Liver (tissue), 9 donors: ENCODE data around the gene SNX5. TPM values are rescaled to one million over a fixed set of nuclear protein-coding genes. Genes with fewer than 3 reads are reported as not detected.

Experiments used
- DNase-seq: peaks from one replicate; pipeline ENCODE4 v3.0.0-alpha.2; 2017; ENCODE audit warnings: low spot score
- H3K27ac ChIP-seq, 2 donors: one replicate each; pipeline ENCODE4 v1.7.0; 2013; ENCODE audit warnings: inconsistent platforms in 2 of 2, low read length in 2 of 2, control low read depth in 1 of 2, low read depth in 1 of 2, mild to moderate bottlenecking in 1 of 2
- H3K27me3 ChIP-seq, 4 donors: one replicate each; pipeline versions ENCODE4 v1.6.1 to v1.7.0; 2013; ENCODE audit warnings: low read length in 3 of 4, inconsistent platforms in 1 of 4, mild to moderate bottlenecking in 1 of 4, moderate library complexity in 1 of 4; ENCODE audit not compliant: control insufficient read depth in 4 of 4, insufficient read depth in 4 of 4
- H3K36me3 ChIP-seq, 4 donors: one replicate each; pipeline versions ENCODE4 v1.6.1 to v1.7.0; 2013; ENCODE audit warnings: low read length in 3 of 4, mild to moderate bottlenecking in 3 of 4, low read depth in 1 of 4, moderate library complexity in 1 of 4; ENCODE audit not compliant: control insufficient read depth in 4 of 4, insufficient read depth in 3 of 4
- H3K4me1 ChIP-seq, 4 donors: one replicate each; pipeline versions ENCODE4 v1.6.1 to v1.7.0; 2013; ENCODE audit warnings: low read length in 3 of 4, mild to moderate bottlenecking in 3 of 4, moderate library complexity in 1 of 4; ENCODE audit not compliant: control insufficient read depth in 4 of 4, insufficient read depth in 4 of 4
- H3K4me3 ChIP-seq, 3 donors: one replicate each; pipeline versions ENCODE4 v1.6.1 to v1.7.0; 2013; ENCODE audit warnings: low read length in 3 of 3, control low read depth in 1 of 3, low read depth in 1 of 3, mild to moderate bottlenecking in 1 of 3
- H3K9ac ChIP-seq, 2 donors: one replicate each; pipeline ENCODE4 v1.7.0; 2013; ENCODE audit warnings: low read length in 2 of 2, mild to moderate bottlenecking in 2 of 2, moderate library complexity in 2 of 2, control low read depth in 1 of 2, low read depth in 1 of 2
- H3K9me3 ChIP-seq, 4 donors: one replicate each; pipeline versions ENCODE4 v1.6.1 to v1.7.0; 2013; ENCODE audit warnings: low read length in 3 of 4; ENCODE audit not compliant: control insufficient read depth in 4 of 4
- FOXA1 ChIP-seq: IDR thresholded peaks from 2 replicates; pipeline ENCODE4 v1.6.1; 2016; ENCODE audit warnings: antibody characterized with exemption
- GABPA ChIP-seq, 2 donors: IDR thresholded peaks in 1 of 2; conservative IDR thresholded peaks in 1 of 2; 2 replicates each; pipeline ENCODE4 v1.6.1; 2016; ENCODE audit warnings: antibody characterized with exemption in 2 of 2, mild to moderate bottlenecking in 1 of 2, moderate library complexity in 1 of 2
- HNF4A ChIP-seq, 2 donors: conservative IDR thresholded peaks; 2 replicates each; pipeline ENCODE4 v1.6.1; 2016; ENCODE audit warnings: antibody characterized with exemption in 2 of 2, mild to moderate bottlenecking in 2 of 2
- HNF4G ChIP-seq: IDR thresholded peaks from 2 replicates; pipeline ENCODE4 v1.6.1; 2016; ENCODE audit warnings: antibody characterized with exemption
- JUND ChIP-seq, 2 donors: IDR thresholded peaks; 2 replicates each; pipeline ENCODE4 v1.6.1; 2016; ENCODE audit warnings: antibody characterized with exemption in 2 of 2
- NR2F2 ChIP-seq: IDR thresholded peaks from 2 replicates; pipeline ENCODE4 v1.6.1; 2016; ENCODE audit warnings: antibody characterized with exemption
- RAD21 ChIP-seq, 2 donors: IDR thresholded peaks; 2 replicates each; pipeline ENCODE4 v1.6.1; 2016; ENCODE audit warnings: antibody characterized with exemption in 2 of 2, mild to moderate bottlenecking in 2 of 2
- RXRA ChIP-seq, 2 donors: IDR thresholded peaks; 2 replicates each; pipeline ENCODE4 v1.6.1; 2017 to 2018; ENCODE audit warnings: antibody characterized with exemption in 2 of 2, mild to moderate bottlenecking in 1 of 2
- SP1 ChIP-seq: IDR thresholded peaks from 2 replicates; pipeline ENCODE4 v1.6.1; 2018; ENCODE audit warnings: antibody characterized with exemption, mild to moderate bottlenecking
- TAF1 ChIP-seq: conservative IDR thresholded peaks from 2 replicates; pipeline ENCODE4 v1.6.1; 2016; ENCODE audit warnings: antibody characterized with exemption, mild to moderate bottlenecking
- YY1 ChIP-seq: IDR thresholded peaks from 2 replicates; pipeline ENCODE4 v1.6.1; 2016; ENCODE audit warnings: antibody characterized with exemption, mild to moderate bottlenecking
- WGBS: extraction: QIAGEN DNeasy Blood & Tissue Kit; methylation state at CpG from one replicate; pipeline ENCODE4 v1.1.7; 2013; 5-methylcytosine and 5-hydroxymethylcytosine counted together
- polyA plus RNA-seq, 2 donors: library from polyadenylated mRNA; stranded (reverse) in 1 of 2; unstranded in 1 of 2; fragments of 200-250 nt in 1 of 2; fragments of >200 nt in 1 of 2; fragmentation: Nextera tagmentation in 1 of 2; extraction: Ambion mirVana in 1 of 2; gene quantifications; one replicate each; pipeline versions ENCODE4 v1.2.1 to v1.2.3, GENCODE V29; 2013 to 2015
- total RNA-seq, 2 donors: library from RNA; depleted of rRNA; stranded (reverse); fragments of >200 nt; gene quantifications; one replicate each; pipeline ENCODE4 v1.2.3, GENCODE V29; 2014
- TF ChIP-seq, protein P1 (sequence below): IDR thresholded peaks from 2 replicates; pipeline ENCODE4 v1.6.1; 2016; ENCODE audit warnings: antibody characterized with exemption
- TF ChIP-seq, protein P2 (sequence below): fragments of 150-350 bp; IDR thresholded peaks from 2 replicates; pipeline ENCODE4 v1.5.1; 2017; ENCODE audit warnings: improper control_type of control experiment, low read depth, low read length; ENCODE audit not compliant: missing input control
- TF ChIP-seq, protein P3 (sequence below): IDR thresholded peaks from 2 replicates; pipeline ENCODE4 v1.6.1; 2016; ENCODE audit warnings: antibody characterized with exemption, mild to moderate bottlenecking
- donor health status: healthy.
- donor health status: healthy.
- donor health status: healthy.
- donor health status: healthy.
- donor health status: healthy.

SNX5 gene
- total and polyA plus RNA-seq, 4 donors, result 32.8 to 77.8 (median 46.2) TPM

DNA sequence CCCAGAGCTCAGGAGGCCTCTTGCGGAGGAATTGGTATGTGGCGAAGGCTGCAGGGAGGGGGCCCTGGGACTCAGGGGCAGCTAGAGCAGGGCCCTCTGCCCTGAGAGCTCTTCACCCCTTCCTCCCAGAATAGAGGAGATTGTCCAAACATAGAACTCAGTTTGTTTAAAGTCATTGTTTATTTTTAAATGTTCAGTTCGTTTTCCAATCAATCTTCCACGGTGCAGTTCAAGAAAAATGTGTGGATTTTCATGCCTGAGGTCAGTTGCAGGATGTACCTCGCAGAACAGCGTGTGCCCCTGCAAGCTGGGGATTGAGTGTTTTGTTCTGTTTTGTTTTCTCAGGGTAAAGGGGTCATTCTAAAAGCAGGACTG is 37.4 kb upstream of the SNX5 start:
- 47% methylated on average over 6 of the region's 6 CpGs for WGBS
- peaks cover 0 to 9% (median 4%) of the 10 kb centered on the region in 4 donors for H3K4me1 ChIP-seq
- no peak overlapping the region for H3K4me3 ChIP-seq
- no peak for DNase-seq
- no peaks in the 10 kb centered on the region for H3K9me3 ChIP-seq
- H3K36me3 ChIP-seq, result no peaks in the 10 kb centered on the region
- no peak overlapping the region for H3K9ac ChIP-seq
- no peaks in the 10 kb centered on the region for H3K27me3 ChIP-seq
- peak; percentile 31 for TF ChIP-seq SP1
- peak in 1 of 2 donors; percentile 36 for TF ChIP-seq RXRA (IDR thresholded peaks at IDR 0.05)
- TF ChIP-seq HNF4A (conservative IDR thresholded peaks at IDR 0.05), result no peak
- TF ChIP-seq FOXA1, result no peak
- no peak overlapping the region for H3K27ac ChIP-seq

DNA sequence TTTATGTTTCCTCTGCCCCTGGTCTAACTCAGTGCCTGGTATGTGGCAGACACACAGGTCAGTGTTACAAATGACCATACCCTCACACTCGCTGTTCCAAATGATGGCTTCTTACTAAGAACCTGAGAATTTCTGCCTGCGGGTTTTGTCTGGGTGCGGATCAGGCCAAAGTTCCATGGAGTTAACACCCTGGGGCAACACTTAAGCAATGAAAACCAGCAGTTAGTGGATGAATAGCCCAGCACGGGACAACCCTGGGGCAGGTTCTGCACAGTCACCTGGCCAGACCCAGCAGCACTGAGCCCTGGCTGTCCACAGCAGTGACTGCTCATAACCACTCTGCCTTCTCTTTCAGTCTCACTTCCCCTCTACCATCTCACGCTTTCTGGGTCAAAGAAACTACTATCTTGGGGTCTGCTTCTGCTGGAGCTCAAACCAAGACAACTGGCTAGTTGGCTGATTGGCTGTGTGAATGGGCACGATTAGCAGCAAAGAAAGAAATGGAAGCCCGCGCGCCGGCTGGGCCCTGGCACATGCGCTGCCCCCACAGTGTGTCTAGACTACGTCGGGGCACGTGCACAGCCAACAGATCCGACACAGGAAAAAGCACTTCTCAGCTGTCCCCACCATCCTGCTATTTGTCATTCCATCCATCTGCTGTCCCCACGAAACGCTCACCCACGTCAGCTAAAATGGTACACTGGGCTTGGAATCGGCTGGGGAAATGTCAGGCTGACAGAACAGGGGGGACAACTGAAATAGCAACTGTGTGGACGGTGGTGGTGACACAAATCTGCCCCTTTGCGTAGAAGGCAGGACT is 36.8 kb upstream of the SNX5 start:
- no peak for DNase-seq
- H3K27me3 ChIP-seq, result no peaks in the 10 kb centered on the region
- H3K9me3 ChIP-seq, result no peaks in the 10 kb centered on the region
- no peaks in the 10 kb centered on the region for H3K36me3 ChIP-seq
- no peak overlapping the region for H3K4me3 ChIP-seq
- H3K9ac ChIP-seq, result no peak overlapping the region
- H3K4me1 ChIP-seq, result peaks cover 0 to 9% (median 4%) of the 10 kb centered on the region in 4 donors
- TF ChIP-seq RXRA (IDR thresholded peaks at IDR 0.05) (no peak), SP1 (no peak), JUND (IDR thresholded peaks at IDR 0.05) (no peak), YY1 (no peak), NR2F2 (no peak), FOXA1 (no peak), GABPA (IDR thresholded peaks at IDR 0.05 in 1 of 2, conservative IDR thresholded peaks at IDR 0.05 in 1 of 2) (no peak)
- TF ChIP-seq, protein P1, sequence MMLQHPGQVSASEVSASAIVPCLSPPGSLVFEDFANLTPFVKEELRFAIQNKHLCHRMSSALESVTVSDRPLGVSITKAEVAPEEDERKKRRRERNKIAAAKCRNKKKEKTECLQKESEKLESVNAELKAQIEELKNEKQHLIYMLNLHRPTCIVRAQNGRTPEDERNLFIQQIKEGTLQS, result no peak
- H3K27ac ChIP-seq, result no peak overlapping the region
- WGBS, result 86% methylated on average over 21 of the region's 21 CpGs

DNA sequence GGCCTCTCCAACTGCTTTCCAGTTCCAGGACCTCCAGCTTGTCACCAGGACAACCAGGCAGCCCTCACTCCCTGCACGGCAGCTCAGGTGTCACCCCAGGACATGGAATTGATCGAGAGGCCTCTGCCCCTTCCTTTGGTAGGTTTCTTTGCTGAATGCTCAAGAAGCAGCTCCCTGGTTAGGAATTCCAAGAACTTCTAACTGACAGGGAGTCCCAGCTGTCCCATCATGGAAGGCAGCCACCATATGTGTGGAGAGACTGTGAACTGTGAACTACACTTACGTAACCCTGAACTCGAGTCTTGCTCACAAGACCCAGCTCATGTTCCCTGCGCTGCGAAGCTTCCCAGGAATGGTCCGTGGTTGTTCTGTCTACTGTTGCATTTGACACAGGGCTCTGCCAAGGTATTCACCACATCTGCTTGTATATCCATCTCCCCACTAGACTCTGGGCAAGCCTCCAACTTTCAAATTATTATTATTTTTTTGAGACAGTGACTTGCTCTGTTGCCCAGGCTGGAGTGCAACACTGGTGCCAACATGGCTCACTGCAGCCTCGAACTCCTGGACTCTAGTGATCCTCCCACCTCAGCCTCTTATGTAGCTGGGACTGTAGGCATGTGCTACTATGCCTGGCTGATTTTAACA is 35.9 kb upstream of the SNX5 start:
- no peak for DNase-seq
- Histone ChIP-seq H3K4me3 (no peak overlapping the region), H3K9me3 (no peaks in the 10 kb centered on the region), H3K36me3 (no peaks in the 10 kb centered on the region), H3K27me3 (no peaks in the 10 kb centered on the region), H3K27ac (no peak overlapping the region), H3K9ac (no peak overlapping the region), H3K4me1 (peaks cover 0 to 9% (median 4%) of the 10 kb centered on the region in 4 donors)
- TF ChIP-seq RAD21 (IDR thresholded peaks at IDR 0.05), result no peak
- TF ChIP-seq TAF1, result no peak
- no peak for TF ChIP-seq YY1
- TF ChIP-seq NR2F2, result no peak
- TF ChIP-seq, protein P2, sequence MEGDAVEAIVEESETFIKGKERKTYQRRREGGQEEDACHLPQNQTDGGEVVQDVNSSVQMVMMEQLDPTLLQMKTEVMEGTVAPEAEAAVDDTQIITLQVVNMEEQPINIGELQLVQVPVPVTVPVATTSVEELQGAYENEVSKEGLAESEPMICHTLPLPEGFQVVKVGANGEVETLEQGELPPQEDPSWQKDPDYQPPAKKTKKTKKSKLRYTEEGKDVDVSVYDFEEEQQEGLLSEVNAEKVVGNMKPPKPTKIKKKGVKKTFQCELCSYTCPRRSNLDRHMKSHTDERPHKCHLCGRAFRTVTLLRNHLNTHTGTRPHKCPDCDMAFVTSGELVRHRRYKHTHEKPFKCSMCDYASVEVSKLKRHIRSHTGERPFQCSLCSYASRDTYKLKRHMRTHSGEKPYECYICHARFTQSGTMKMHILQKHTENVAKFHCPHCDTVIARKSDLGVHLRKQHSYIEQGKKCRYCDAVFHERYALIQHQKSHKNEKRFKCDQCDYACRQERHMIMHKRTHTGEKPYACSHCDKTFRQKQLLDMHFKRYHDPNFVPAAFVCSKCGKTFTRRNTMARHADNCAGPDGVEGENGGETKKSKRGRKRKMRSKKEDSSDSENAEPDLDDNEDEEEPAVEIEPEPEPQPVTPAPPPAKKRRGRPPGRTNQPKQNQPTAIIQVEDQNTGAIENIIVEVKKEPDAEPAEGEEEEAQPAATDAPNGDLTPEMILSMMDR, result no peak
- no peak for TF ChIP-seq FOXA1
- TF ChIP-seq, protein P3, sequence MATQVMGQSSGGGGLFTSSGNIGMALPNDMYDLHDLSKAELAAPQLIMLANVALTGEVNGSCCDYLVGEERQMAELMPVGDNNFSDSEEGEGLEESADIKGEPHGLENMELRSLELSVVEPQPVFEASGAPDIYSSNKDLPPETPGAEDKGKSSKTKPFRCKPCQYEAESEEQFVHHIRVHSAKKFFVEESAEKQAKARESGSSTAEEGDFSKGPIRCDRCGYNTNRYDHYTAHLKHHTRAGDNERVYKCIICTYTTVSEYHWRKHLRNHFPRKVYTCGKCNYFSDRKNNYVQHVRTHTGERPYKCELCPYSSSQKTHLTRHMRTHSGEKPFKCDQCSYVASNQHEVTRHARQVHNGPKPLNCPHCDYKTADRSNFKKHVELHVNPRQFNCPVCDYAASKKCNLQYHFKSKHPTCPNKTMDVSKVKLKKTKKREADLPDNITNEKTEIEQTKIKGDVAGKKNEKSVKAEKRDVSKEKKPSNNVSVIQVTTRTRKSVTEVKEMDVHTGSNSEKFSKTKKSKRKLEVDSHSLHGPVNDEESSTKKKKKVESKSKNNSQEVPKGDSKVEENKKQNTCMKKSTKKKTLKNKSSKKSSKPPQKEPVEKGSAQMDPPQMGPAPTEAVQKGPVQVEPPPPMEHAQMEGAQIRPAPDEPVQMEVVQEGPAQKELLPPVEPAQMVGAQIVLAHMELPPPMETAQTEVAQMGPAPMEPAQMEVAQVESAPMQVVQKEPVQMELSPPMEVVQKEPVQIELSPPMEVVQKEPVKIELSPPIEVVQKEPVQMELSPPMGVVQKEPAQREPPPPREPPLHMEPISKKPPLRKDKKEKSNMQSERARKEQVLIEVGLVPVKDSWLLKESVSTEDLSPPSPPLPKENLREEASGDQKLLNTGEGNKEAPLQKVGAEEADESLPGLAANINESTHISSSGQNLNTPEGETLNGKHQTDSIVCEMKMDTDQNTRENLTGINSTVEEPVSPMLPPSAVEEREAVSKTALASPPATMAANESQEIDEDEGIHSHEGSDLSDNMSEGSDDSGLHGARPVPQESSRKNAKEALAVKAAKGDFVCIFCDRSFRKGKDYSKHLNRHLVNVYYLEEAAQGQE, result no peak
- TF ChIP-seq HNF4G, result no peak
- 79% methylated on average over 8 of the region's 8 CpGs for WGBS
